Astrocyte (in vitro differentiated cells and primary cell): ENCODE data around the gene ZNF786.

Experiments
- EZH2 ChIP-seq: IDR thresholded peaks from 2 replicates; pipeline ENCODE4 v1.6.1; 2012; ENCODE audit warnings: mild to moderate bottlenecking, low read length, inconsistent platforms; ENCODE audit not compliant: insufficient read depth
- TF ChIP-seq, protein P1 (sequence below): IDR thresholded peaks from 2 replicates; pipeline ENCODE4 v1.5.1; 2011; ENCODE audit warnings: low read depth, mild to moderate bottlenecking, inconsistent platforms, low read length, moderate library complexity; ENCODE audit not compliant: insufficient read depth

DNA sequence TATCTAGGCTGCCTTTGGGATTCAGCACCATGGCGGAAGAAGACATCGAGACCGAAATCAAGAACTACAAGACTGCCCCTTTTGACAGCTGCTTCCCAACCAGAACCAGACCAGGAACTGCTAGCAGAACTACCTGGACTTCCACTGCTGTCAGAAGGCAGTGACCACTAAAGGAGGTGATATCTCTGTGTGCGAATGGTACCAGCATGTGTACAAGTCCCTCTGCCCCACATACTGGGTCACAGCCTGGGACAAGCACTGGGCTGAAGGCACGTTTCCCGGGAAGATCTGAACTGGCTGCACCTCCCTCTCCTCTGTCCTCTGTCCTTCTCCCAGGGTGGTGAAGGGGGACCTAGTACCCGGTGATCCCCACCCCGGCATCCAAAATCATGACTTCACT is 36.6 kb downstream of the ZNF786 start:
- TF ChIP-seq, protein P1, sequence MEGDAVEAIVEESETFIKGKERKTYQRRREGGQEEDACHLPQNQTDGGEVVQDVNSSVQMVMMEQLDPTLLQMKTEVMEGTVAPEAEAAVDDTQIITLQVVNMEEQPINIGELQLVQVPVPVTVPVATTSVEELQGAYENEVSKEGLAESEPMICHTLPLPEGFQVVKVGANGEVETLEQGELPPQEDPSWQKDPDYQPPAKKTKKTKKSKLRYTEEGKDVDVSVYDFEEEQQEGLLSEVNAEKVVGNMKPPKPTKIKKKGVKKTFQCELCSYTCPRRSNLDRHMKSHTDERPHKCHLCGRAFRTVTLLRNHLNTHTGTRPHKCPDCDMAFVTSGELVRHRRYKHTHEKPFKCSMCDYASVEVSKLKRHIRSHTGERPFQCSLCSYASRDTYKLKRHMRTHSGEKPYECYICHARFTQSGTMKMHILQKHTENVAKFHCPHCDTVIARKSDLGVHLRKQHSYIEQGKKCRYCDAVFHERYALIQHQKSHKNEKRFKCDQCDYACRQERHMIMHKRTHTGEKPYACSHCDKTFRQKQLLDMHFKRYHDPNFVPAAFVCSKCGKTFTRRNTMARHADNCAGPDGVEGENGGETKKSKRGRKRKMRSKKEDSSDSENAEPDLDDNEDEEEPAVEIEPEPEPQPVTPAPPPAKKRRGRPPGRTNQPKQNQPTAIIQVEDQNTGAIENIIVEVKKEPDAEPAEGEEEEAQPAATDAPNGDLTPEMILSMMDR = no peak
- TF ChIP-seq EZH2 = no peak
